ENCODE measurements around the gene ANKFN1.

The ANKFN1 gene

DNA sequence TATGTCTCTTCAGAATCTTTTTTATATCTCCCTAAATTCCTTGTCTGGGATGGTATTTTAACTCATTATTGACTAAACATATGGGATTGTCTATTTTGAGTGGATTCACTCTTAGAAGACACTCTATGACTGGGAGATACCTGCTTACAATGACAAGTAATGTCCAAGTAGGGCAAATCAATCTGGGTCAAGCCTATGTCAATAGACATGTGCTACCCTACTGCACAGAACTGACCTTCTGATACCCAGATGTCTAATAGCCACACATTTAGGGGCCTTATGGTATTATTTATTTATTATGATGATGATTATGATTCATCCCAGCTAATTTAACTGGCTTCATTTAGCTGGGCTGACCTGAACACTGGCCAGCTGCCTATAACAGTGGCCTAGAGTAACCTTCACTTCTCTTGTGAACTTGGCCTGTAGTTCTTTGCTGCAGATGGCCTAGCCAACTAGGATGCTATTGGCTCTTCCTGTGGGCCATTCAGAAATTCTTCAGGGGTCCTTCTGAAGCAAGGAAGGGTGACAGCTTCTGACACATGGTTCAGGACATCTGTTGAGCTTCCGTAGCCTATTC is 138.0 kb downstream of the ANKFN1 start:
- DNase-seq (ENCODE audit: insufficient read length, low spot score) (no peak), FAIRE-seq (no peak)
- TF ChIP-seq, protein P1, sequence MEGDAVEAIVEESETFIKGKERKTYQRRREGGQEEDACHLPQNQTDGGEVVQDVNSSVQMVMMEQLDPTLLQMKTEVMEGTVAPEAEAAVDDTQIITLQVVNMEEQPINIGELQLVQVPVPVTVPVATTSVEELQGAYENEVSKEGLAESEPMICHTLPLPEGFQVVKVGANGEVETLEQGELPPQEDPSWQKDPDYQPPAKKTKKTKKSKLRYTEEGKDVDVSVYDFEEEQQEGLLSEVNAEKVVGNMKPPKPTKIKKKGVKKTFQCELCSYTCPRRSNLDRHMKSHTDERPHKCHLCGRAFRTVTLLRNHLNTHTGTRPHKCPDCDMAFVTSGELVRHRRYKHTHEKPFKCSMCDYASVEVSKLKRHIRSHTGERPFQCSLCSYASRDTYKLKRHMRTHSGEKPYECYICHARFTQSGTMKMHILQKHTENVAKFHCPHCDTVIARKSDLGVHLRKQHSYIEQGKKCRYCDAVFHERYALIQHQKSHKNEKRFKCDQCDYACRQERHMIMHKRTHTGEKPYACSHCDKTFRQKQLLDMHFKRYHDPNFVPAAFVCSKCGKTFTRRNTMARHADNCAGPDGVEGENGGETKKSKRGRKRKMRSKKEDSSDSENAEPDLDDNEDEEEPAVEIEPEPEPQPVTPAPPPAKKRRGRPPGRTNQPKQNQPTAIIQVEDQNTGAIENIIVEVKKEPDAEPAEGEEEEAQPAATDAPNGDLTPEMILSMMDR (IDR thresholded peaks at IDR 0.05; ENCODE audit: insufficient read depth, missing control alignments), result no peak

DNA sequence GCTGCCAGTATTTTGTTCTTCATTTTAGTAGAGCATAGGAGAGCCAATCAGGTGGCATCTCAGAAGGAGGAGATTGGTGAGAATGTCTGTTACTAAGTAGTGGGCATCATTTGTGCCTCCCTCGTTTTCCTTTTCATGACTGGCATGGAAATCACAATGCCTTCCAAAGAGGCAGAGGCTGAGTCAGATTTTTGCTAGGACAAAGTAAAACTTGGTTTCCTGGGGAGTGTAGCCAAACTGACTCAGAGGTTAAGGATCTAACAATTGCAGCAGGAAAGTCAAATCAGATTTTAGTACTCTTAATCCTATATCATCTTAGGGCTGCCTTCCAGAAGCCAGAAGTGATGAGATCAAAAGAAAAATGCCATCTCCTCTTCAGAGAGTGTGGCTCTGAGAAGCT is 138.7 kb downstream of the ANKFN1 start:
- TF ChIP-seq, protein P1 (IDR thresholded peaks at IDR 0.05; ENCODE audit: insufficient read depth, missing control alignments), result no peak
- FAIRE-seq, result no peak
- no peak for DNase-seq (ENCODE audit: insufficient read length, low spot score)

DNA sequence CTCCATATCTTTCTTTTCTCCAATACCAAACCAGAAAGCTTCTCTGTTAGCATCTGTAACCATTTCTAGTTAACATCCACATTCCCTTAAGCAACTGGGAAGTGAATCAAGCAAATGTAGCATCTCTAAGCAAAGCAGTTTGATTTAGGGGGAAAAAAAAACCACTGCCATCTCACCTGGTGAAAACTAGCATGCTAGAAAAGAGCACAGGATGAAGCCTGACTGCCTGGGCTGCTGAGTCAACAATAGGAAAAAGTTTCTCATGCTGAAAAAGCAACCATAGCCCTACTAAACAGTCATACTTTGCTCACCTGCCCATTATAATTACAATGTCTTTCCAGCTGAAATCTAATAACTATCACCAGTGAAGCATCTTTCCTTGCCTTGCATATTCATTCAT is 139.3 kb downstream of the ANKFN1 start:
- FAIRE-seq (no peak), DNase-seq (ENCODE audit: insufficient read length, low spot score) (no peak)
- TF ChIP-seq, protein P1 (IDR thresholded peaks at IDR 0.05; ENCODE audit: insufficient read depth, missing control alignments), result no peak

DNA sequence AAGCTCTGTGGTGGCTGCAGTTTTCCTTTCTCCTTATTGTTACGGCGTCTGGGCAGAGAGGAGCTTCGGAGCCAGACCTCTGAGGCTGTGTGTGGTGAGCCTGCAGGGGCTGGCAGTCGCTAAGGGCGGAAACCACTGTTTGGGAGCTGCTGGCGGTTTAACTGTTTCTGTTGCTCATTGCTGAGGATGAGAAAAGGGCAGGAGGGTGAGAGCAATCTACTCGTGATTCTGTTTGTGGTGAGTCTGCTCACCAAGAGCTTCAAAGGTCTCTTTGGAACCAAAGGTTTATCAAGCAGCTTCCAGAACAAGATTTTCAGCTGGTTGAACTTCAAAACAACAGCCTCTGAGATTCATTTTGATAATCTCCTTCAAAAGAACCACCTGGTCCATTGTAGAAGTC is 143.9 kb downstream of the ANKFN1 start:
- no peak for DNase-seq (ENCODE audit: insufficient read length, low spot score)
- no peak for FAIRE-seq
- TF ChIP-seq, protein P1 (IDR thresholded peaks at IDR 0.05; ENCODE audit: insufficient read depth, missing control alignments), result no peak

DNA sequence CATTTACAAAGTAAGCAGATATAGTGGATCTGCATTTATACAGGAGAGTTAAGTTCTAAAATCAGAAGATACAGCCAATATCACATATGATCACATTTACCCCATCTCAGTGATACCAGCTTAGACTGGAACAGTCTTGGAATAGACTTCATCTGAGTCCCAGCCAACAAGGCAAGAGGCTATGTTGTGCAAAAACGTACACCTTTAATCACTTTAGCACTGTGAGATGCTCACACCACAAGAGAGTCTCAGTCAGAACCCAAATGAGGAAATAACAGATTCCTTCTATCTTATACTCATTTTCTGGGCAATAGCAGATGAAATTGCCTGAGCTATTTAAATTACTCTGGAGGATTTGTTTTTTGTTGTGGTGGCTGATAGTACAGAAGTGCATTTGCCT is 145.6 kb downstream of the ANKFN1 start:
- DNase-seq (ENCODE audit: insufficient read length, low spot score) (no peak), FAIRE-seq (no peak)
- TF ChIP-seq, protein P1 (IDR thresholded peaks at IDR 0.05; ENCODE audit: insufficient read depth, missing control alignments), result no peak

DNA sequence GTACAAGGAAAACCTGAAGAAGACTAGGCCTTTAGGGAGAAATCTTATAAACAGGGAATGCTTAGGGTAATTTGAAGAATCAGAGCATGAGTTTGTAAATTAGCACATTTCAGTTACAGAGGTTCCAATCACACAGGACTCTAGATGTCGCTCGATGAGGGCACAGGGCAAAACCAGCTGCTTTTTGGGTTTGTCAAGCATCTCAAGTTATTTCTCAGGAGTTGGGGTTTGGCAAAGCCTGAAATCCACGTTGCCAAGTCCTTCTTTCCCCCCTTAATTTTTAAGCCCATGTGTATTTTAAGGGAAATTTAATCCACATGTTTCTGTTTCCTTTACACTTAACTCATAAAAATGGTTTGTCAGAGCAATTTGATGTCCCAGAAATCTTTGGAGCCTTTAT is 146.9 kb downstream of the ANKFN1 start:
- DNase-seq (ENCODE audit: insufficient read length, low spot score) (no peak), FAIRE-seq (no peak)
- TF ChIP-seq, protein P1 (IDR thresholded peaks at IDR 0.05; ENCODE audit: insufficient read depth, missing control alignments), result no peak

DNA sequence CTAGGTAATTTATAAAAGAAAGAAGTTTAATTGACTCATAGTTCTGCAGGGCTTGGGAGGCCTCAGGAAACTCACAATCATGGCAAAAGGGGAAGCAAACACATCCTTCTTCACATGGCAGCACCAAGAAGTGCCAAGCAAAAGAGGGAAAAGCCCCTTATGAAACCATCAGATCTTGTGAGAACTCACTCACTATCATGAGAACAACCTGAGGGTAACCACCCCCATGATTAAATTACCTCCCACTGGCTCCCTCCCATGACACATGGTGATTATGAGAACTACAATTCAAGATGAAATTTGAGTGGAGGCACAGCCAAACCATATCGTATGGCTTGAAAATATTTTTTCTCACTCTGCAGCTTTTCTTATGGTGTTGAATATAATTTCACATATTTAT is 151.7 kb downstream of the ANKFN1 start:
- TF ChIP-seq, protein P1 (IDR thresholded peaks at IDR 0.05; ENCODE audit: insufficient read depth, missing control alignments), result no peak
- DNase-seq (ENCODE audit: insufficient read length, low spot score) (no peak), FAIRE-seq (no peak)

All from D721Med (cell line).